WTC11 (cell line): ENCODE results near the gene PAPOLA. TPM values are rescaled to one million over a fixed set of nuclear protein-coding genes. Genes with fewer than 3 reads are reported as not detected.

Source experiments
- ATF1 ChIP-seq: sonication (generic); formaldehyde crosslinking; IDR thresholded peaks from 2 replicates; pipeline ENCODE4 v1.8.1; 2023; ENCODE audit warnings: mild to moderate bottlenecking, moderate library complexity, missing genetic modification reagents
- CREB1 ChIP-seq: sonication (generic); formaldehyde crosslinking; IDR thresholded peaks from 2 replicates; pipeline ENCODE4 v1.8.0; 2023; ENCODE audit warnings: mild to moderate bottlenecking, missing genetic modification reagents
- CREM ChIP-seq: sonication (generic); formaldehyde crosslinking; IDR thresholded peaks from 2 replicates; pipeline ENCODE4 v1.8.1; 2022; ENCODE audit warnings: mild to moderate bottlenecking, missing genetic modification reagents, moderate library complexity
- ETV6 ChIP-seq: sonication (generic); formaldehyde crosslinking; IDR thresholded peaks from 2 replicates; pipeline ENCODE4 v1.8.1; 2022; ENCODE audit warnings: mild to moderate bottlenecking, missing genetic modification reagents
- FOXK1 ChIP-seq: sonication (generic); formaldehyde crosslinking; IDR thresholded peaks from 2 replicates; pipeline ENCODE4 v1.8.0; 2022; ENCODE audit warnings: mild to moderate bottlenecking, moderate library complexity, missing genetic modification reagents
- GTF2I ChIP-seq: fragments of 250-450 bp; sonication (Bioruptor Pico); conservative IDR thresholded peaks from 2 replicates; pipeline ENCODE4 v1.4.0; 2021; ENCODE audit warnings: mild to moderate bottlenecking
- HMGA2 ChIP-seq: fragments of 250-450 bp; sonication (Bioruptor Pico); IDR thresholded peaks from 2 replicates; pipeline ENCODE4 v1.4.0; 2021; ENCODE audit warnings: mild to moderate bottlenecking, moderate library complexity
- NR3C1 ChIP-seq: sonication (generic); formaldehyde crosslinking; conservative IDR thresholded peaks from 2 replicates; pipeline ENCODE4 v1.8.1; 2023; ENCODE audit warnings: low read depth, mild to moderate bottlenecking, missing genetic modification reagents
- PRRX2 ChIP-seq: fragments of 250-450 bp; sonication (Bioruptor Pico); IDR thresholded peaks from 2 replicates; pipeline ENCODE4 v1.8.0; 2021; ENCODE audit warnings: mild to moderate bottlenecking
- RORB ChIP-seq: fragments of 250-450 bp; sonication (Bioruptor Pico); IDR thresholded peaks from 2 replicates; pipeline ENCODE4 v1.9.0; 2021; ENCODE audit warnings: mild to moderate bottlenecking
- SMAD3 ChIP-seq: sonication (generic); formaldehyde crosslinking; IDR thresholded peaks from 2 replicates; pipeline ENCODE4 v1.8.0; 2022; ENCODE audit warnings: missing genetic modification reagents, mild to moderate bottlenecking, borderline replicate concordance
- SMAD4 ChIP-seq: sonication (generic); formaldehyde crosslinking; IDR thresholded peaks from 2 replicates; pipeline ENCODE4 v1.8.0; 2022; ENCODE audit warnings: mild to moderate bottlenecking, missing genetic modification reagents
- SP1 ChIP-seq: sonication (generic); formaldehyde crosslinking; conservative IDR thresholded peaks from 2 replicates; pipeline ENCODE4 v1.8.1; 2022; ENCODE audit warnings: missing genetic modification reagents
- STAT6 ChIP-seq: sonication (generic); formaldehyde crosslinking; conservative IDR thresholded peaks from 2 replicates; pipeline ENCODE4 v1.8.1; 2023; ENCODE audit warnings: mild to moderate bottlenecking, low read depth, missing genetic modification reagents, moderate library complexity
- TCF7 ChIP-seq: sonication (generic); formaldehyde crosslinking; IDR thresholded peaks from 2 replicates; pipeline ENCODE4 v1.8.0; 2022; ENCODE audit warnings: mild to moderate bottlenecking, low read depth, missing genetic modification reagents, moderate library complexity
- ZNF121 ChIP-seq: sonication (generic); formaldehyde crosslinking; IDR thresholded peaks from 2 replicates; pipeline ENCODE4 v1.8.0; 2023; ENCODE audit warnings: missing genetic modification reagents
- ZNF138 ChIP-seq: sonication (generic); formaldehyde crosslinking; conservative IDR thresholded peaks from 2 replicates; pipeline ENCODE4 v1.8.1; 2022; ENCODE audit warnings: mild to moderate bottlenecking, moderate library complexity, missing genetic modification reagents
- ZNF219 ChIP-seq: sonication (generic); formaldehyde crosslinking; IDR thresholded peaks from 2 replicates; pipeline ENCODE4 v1.8.0; 2023; ENCODE audit warnings: missing genetic modification reagents, mild to moderate bottlenecking, borderline replicate concordance
- ZNF232 ChIP-seq: sonication (generic); formaldehyde crosslinking; IDR thresholded peaks from 2 replicates; pipeline ENCODE4 v1.8.0; 2022; ENCODE audit warnings: mild to moderate bottlenecking, missing genetic modification reagents
- ZNF263 ChIP-seq: sonication (generic); formaldehyde crosslinking; IDR thresholded peaks from 2 replicates; pipeline ENCODE4 v1.8.1; 2022; ENCODE audit warnings: low read depth, mild to moderate bottlenecking, moderate library complexity, missing genetic modification reagents
- ZNF281 ChIP-seq: sonication (generic); formaldehyde crosslinking; IDR thresholded peaks from 2 replicates; pipeline ENCODE4 v1.8.0; 2023; ENCODE audit warnings: mild to moderate bottlenecking, missing genetic modification reagents
- ZNF423 ChIP-seq: fragments of 250-450 bp; sonication (Bioruptor Pico); IDR thresholded peaks from 2 replicates; pipeline ENCODE4 v2.1.2; 2022; ENCODE audit warnings: mild to moderate bottlenecking, moderate library complexity
- ZNF532 ChIP-seq: fragments of 250-450 bp; sonication (Bioruptor Pico); IDR thresholded peaks from 2 replicates; pipeline ENCODE4 v1.9.0; 2021; ENCODE audit warnings: mild to moderate bottlenecking, borderline replicate concordance
- total RNA-seq: library from RNA; stranded (reverse); gene quantifications from 3 replicates; pipeline ENCODE4 v1.2.3, GENCODE V29; 2021
- TF ChIP-seq, protein P1 (sequence below): sonication (generic); formaldehyde crosslinking; IDR thresholded peaks from 2 replicates; pipeline ENCODE4 v1.8.0; 2022; ENCODE audit warnings: mild to moderate bottlenecking, missing genetic modification reagents
- TF ChIP-seq, protein P2 (sequence below): sonication (generic); formaldehyde crosslinking; IDR thresholded peaks from 2 replicates; pipeline ENCODE4 v1.8.1; 2022; ENCODE audit warnings: mild to moderate bottlenecking, missing genetic modification reagents, moderate library complexity, borderline replicate concordance
- TF ChIP-seq, protein P3 (sequence below): fragments of 250-450 bp; sonication (Bioruptor Pico); IDR thresholded peaks from 2 replicates; pipeline ENCODE4 v1.8.0; 2021; ENCODE audit warnings: mild to moderate bottlenecking

The PAPOLA gene
- total RNA-seq, 1 experiment from 2014 or later: 210 TPM

GRCh38 chr14:96501740-96502620 lies at the start of gene PAPOLA (continued):
- TF ChIP-seq, protein P1, sequence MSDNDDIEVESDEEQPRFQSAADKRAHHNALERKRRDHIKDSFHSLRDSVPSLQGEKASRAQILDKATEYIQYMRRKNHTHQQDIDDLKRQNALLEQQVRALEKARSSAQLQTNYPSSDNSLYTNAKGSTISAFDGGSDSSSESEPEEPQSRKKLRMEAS (CRISPR knock-in tag): peak; percentile 96
- TF ChIP-seq CREB1 (CRISPR knock-in tag) (peak; percentile 51; the same call in 1 of the 2 replicates), STAT6 (CRISPR knock-in tag) (no peak), ATF1 (peak; percentile 23; the same call in 1 of the 2 replicates), ZNF532 (CRISPR knock-in tag) (peak; percentile 59; the same call in 1 of the 2 replicates), HMGA2 (CRISPR knock-in tag) (no peak), ZNF263 (no peak), CREM (CRISPR knock-in tag) (peak; percentile 60), ZNF232 (CRISPR knock-in tag) (peak; percentile 90; the same call in 1 of the 2 replicates), FOXK1 (CRISPR knock-in tag) (peak; percentile 26; the same call in 1 of the 2 replicates), GTF2I (CRISPR knock-in tag) (0 out of 2 replicates have a peak, but pooled peaks have one; percentile 28), ZNF138 (CRISPR knock-in tag) (no peak), SMAD4 (CRISPR knock-in tag) (no peak), TCF7 (CRISPR knock-in tag) (no peak), ETV6 (peak; percentile 44; the same call in 1 of the 2 replicates), ZNF423 (CRISPR knock-in tag) (peak; percentile 90), ZNF121 (no peak), ZNF281 (0 out of 2 replicates have a peak, but pooled peaks have one; percentile 52), RORB (CRISPR knock-in tag) (no peak), SMAD3 (0 out of 2 replicates have a peak, but pooled peaks have one; percentile 59), SP1 (CRISPR knock-in tag) (no peak; the same call in 1 of the 2 replicates), PRRX2 (no peak), NR3C1 (CRISPR knock-in tag) (no peak), ZNF219 (CRISPR knock-in tag) (no peak)
- TF ChIP-seq, protein P2, sequence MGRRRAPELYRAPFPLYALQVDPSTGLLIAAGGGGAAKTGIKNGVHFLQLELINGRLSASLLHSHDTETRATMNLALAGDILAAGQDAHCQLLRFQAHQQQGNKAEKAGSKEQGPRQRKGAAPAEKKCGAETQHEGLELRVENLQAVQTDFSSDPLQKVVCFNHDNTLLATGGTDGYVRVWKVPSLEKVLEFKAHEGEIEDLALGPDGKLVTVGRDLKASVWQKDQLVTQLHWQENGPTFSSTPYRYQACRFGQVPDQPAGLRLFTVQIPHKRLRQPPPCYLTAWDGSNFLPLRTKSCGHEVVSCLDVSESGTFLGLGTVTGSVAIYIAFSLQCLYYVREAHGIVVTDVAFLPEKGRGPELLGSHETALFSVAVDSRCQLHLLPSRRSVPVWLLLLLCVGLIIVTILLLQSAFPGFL (CRISPR knock-in tag): peak; percentile 46; the same call in 1 of the 2 replicates
- TF ChIP-seq, protein P3, sequence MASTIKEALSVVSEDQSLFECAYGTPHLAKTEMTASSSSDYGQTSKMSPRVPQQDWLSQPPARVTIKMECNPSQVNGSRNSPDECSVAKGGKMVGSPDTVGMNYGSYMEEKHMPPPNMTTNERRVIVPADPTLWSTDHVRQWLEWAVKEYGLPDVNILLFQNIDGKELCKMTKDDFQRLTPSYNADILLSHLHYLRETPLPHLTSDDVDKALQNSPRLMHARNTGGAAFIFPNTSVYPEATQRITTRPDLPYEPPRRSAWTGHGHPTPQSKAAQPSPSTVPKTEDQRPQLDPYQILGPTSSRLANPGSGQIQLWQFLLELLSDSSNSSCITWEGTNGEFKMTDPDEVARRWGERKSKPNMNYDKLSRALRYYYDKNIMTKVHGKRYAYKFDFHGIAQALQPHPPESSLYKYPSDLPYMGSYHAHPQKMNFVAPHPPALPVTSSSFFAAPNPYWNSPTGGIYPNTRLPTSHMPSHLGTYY (CRISPR knock-in tag): no peak
